ENCODE data around the gene SUSD1.

Gene SUSD1

DNA sequence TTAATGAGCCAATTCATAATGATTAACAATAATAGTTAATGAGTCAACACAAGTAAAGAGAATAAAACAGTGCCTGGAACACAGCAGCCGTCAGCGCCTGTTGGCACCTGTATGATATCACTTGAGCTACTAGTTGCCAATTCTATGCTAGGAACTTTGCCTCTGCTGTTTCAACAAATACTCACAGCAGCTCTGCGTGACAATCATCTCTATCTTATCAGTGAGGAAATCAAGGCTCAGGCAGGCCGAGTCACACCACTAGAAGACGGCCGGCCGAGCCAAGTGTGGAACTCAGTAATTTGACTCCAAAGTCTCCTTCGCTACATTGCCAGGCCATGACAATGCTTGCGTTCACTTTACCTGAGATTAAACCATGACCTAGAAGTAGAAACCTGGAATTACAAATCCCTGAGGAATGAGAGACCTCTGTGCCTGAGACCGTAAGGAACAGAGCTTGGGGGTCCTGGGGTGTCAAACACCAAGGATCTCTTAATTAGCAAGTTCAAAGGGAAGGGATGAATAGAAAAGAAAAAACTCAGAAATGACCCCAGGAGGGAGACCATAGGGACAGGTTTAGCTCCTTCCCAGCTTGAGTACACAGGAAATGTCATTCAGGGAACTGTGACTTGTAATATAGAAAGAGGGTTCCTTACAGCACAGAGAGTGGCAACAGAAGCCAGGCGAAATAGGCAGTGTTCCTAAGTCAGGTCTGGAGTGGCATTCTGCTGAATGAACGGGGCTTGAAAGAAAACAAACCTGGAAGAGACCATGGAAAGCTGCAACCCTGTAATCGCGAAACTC lies 109.1 kb downstream of the SUSD1 start:
- TF ChIP-seq TAF1 (IDR thresholded peaks at IDR 0.05; ENCODE audit: borderline replicate concordance, insufficient read depth, low read length) (no peak), SIN3A (IDR thresholded peaks at IDR 0.05; ENCODE audit: borderline replicate concordance, insufficient read depth, low read length) (no peak)

DNA sequence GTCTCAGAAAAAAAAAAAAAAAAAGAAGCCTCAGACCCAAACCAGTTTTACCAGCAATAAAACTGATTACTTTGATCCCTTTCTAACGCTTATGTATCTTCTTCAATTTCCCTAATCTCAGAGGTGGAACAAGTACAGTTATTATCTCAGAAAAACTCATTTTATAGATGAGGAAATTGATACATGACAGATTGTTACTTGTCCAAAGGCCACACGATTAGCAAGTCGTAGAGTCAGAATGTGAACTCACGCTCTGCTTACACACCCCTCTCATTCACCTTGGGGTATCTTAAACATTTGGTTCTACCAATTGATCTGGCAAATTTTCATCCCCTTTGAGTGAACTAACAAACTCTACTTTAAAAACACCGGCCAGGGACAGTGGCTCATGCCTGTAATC lies 110.2 kb downstream of the SUSD1 start:
- no peak for TF ChIP-seq TAF1 (IDR thresholded peaks at IDR 0.05; ENCODE audit: borderline replicate concordance, insufficient read depth, low read length)
- TF ChIP-seq FOXP2 (optimal IDR thresholded peaks at IDR 0.05; ENCODE audit: borderline replicate concordance, extremely low read depth, extremely low read length, insufficient read depth) = no peak
- TF ChIP-seq POLR2AphosphoS5 (IDR thresholded peaks at IDR 0.05; ENCODE audit: low read depth, low read length) = no peak
- no peak for TF ChIP-seq SIN3A (IDR thresholded peaks at IDR 0.05; ENCODE audit: borderline replicate concordance, insufficient read depth, low read length)
- TF ChIP-seq, protein P1, sequence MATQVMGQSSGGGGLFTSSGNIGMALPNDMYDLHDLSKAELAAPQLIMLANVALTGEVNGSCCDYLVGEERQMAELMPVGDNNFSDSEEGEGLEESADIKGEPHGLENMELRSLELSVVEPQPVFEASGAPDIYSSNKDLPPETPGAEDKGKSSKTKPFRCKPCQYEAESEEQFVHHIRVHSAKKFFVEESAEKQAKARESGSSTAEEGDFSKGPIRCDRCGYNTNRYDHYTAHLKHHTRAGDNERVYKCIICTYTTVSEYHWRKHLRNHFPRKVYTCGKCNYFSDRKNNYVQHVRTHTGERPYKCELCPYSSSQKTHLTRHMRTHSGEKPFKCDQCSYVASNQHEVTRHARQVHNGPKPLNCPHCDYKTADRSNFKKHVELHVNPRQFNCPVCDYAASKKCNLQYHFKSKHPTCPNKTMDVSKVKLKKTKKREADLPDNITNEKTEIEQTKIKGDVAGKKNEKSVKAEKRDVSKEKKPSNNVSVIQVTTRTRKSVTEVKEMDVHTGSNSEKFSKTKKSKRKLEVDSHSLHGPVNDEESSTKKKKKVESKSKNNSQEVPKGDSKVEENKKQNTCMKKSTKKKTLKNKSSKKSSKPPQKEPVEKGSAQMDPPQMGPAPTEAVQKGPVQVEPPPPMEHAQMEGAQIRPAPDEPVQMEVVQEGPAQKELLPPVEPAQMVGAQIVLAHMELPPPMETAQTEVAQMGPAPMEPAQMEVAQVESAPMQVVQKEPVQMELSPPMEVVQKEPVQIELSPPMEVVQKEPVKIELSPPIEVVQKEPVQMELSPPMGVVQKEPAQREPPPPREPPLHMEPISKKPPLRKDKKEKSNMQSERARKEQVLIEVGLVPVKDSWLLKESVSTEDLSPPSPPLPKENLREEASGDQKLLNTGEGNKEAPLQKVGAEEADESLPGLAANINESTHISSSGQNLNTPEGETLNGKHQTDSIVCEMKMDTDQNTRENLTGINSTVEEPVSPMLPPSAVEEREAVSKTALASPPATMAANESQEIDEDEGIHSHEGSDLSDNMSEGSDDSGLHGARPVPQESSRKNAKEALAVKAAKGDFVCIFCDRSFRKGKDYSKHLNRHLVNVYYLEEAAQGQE (IDR thresholded peaks at IDR 0.05; ENCODE audit: insufficient read depth in 1 of 2, low read depth in 2 of 2, low read length in 2 of 2) = no peak

DNA sequence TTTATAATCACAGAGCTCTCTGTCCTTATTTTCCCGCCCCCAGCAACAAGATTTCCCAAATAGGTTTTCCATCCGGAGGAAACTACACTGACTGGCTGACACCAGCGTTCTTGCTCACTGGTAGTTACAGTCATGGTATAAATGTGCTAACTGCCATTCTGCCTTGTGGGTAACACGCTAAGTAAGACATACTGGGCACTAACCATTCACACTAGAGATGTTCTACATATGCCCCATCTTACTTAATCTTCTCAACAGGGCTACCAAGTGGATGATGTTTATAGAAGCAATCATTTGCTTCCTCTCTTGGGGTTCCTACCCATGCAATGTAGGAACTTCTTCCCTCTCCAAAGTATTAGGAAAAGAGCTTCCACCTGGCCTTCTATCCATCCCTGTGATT lies 111.5 kb downstream of the SUSD1 start:
- TF ChIP-seq, protein P1 (IDR thresholded peaks at IDR 0.05; ENCODE audit: insufficient read depth in 1 of 2, low read depth in 2 of 2, low read length in 2 of 2) = no peak
- no peak for TF ChIP-seq FOXP2 (optimal IDR thresholded peaks at IDR 0.05; ENCODE audit: borderline replicate concordance, extremely low read depth, extremely low read length, insufficient read depth)
- no peak for TF ChIP-seq SIN3A (IDR thresholded peaks at IDR 0.05; ENCODE audit: borderline replicate concordance, insufficient read depth, low read length)
- TF ChIP-seq POLR2AphosphoS5 (IDR thresholded peaks at IDR 0.05; ENCODE audit: low read depth, low read length) = no peak
- TF ChIP-seq TAF1 (IDR thresholded peaks at IDR 0.05; ENCODE audit: borderline replicate concordance, insufficient read depth, low read length) = no peak

DNA sequence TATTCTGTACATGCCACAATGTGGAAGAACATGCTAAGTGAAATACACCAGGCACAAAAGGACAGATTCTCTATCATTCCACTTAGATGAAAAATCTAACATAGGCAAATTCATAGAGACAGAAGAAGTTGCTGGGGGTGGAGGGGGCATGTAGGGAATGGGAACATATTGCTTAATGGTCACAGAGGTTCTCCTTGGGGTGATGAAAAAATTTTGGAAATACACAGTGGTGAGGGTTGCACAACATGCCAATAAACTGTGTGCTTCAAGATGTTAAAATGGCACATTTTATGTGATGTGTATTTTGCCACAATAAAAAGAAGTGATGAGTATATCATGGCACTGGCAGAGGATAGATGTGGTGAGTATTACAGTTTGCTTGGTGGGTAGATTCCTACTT lies 111.9 kb downstream of the SUSD1 start:
- TF ChIP-seq, protein P1 (IDR thresholded peaks at IDR 0.05; ENCODE audit: insufficient read depth in 1 of 2, low read depth in 2 of 2, low read length in 2 of 2) = no peak
- TF ChIP-seq SIN3A (IDR thresholded peaks at IDR 0.05; ENCODE audit: borderline replicate concordance, insufficient read depth, low read length) (no peak), FOXP2 (optimal IDR thresholded peaks at IDR 0.05; ENCODE audit: borderline replicate concordance, extremely low read depth, extremely low read length, insufficient read depth) (no peak), TAF1 (IDR thresholded peaks at IDR 0.05; ENCODE audit: borderline replicate concordance, insufficient read depth, low read length) (no peak), POLR2AphosphoS5 (IDR thresholded peaks at IDR 0.05; ENCODE audit: low read depth, low read length) (no peak)

GRCh38 chr9:112061152-112061740 lies 113.9 kb downstream of the SUSD1 start:
- TF ChIP-seq, protein P1 (IDR thresholded peaks at IDR 0.05; ENCODE audit: insufficient read depth in 1 of 2, low read depth in 2 of 2, low read length in 2 of 2) = no peak
- TF ChIP-seq SIN3A (IDR thresholded peaks at IDR 0.05; ENCODE audit: borderline replicate concordance, insufficient read depth, low read length) = no peak
- TF ChIP-seq POLR2AphosphoS5 (IDR thresholded peaks at IDR 0.05; ENCODE audit: low read depth, low read length) = no peak
- TF ChIP-seq FOXP2 (optimal IDR thresholded peaks at IDR 0.05; ENCODE audit: borderline replicate concordance, extremely low read depth, extremely low read length, insufficient read depth) = peak; percentile 33
- no peak for TF ChIP-seq TAF1 (IDR thresholded peaks at IDR 0.05; ENCODE audit: borderline replicate concordance, insufficient read depth, low read length)

All from PFSK-1 (cell line).